ENCODE results near the gene UCK2.

Gene UCK2

GRCh38 chr1:165937829-165938228 is 110.4 kb downstream of the UCK2 start:
- DNase-seq (ENCODE audit: low read depth in 2 of 2): no peak

DNA sequence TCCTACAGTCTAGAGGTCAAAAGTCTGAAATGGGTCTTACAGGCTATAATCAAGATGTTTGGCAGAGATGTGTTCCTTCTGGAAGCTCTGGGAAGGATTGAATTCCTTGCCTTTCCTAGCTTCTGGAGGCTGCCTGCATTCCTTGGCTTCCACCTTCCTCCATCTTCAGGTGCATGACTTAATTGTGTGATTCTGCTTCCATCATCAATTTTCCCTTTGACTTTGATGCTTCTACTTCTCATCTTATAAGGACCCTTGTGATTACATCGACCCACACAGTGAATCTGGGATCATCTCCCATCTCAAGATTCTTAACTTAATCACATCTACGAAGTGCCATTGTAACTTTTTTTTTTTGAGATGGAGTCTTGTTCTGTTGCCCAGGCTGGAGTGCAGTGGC is 111.4 kb downstream of the UCK2 start:
- no peak for DNase-seq (ENCODE audit: low read depth in 2 of 2)

DNA sequence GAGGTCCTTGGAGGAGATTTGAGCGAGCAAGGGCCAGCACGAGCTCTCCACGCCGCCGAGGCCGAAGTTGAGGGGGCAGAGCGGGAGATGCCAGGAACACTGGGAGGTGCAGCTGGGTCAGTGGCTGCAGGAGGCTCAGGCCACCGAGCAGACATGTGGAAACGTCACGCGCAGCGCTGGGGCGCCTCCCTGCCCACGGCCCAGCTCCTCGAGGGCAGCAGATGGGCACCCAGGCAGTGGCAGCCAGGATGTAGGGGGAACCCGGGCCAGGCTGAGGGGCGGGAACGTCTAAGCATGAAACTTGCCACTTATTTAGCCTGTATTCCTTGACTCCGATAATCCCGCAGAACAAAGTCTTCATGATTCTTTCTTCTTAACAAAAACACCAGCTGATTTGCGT is 114.1 kb downstream of the UCK2 start:
- no peak for DNase-seq (ENCODE audit: low read depth in 2 of 2)

GRCh38 chr1:165942062-165942461 is 114.6 kb downstream of the UCK2 start:
- no peak for DNase-seq (ENCODE audit: low read depth in 2 of 2)

DNA sequence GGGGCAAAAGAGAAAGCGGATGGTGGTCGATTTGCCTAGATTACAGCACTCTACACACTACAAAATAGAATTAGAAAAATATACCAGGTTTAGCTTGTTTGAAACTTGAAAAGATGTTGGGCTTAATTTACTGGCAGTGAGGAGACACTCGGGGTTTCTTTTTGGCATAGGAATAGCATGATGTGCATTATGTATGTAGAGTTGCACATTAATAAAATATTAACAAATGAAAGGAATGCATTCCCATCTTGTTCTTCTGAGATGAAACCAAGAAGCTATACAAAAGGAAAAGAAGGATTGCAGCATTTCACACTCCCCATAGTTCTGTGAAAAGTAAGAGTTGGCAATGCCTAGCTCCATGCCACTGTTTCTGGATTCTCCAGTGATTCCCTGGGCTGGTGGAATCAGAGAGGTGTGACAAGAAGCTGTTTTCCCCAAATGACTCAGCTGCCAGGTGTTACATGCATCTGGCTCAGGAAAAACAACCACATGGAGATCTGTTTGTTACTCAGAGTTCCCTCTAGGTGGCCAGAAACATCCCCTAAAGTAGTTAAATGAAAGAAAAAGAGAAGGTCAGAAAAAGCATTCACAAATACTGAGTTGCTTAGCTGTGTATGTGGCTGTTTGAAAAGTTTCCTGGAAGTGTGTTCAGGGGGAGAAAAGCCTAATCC is 115.6 kb downstream of the UCK2 start:
- DNase-seq (ENCODE audit: low read depth in 2 of 2): no peak

DNA sequence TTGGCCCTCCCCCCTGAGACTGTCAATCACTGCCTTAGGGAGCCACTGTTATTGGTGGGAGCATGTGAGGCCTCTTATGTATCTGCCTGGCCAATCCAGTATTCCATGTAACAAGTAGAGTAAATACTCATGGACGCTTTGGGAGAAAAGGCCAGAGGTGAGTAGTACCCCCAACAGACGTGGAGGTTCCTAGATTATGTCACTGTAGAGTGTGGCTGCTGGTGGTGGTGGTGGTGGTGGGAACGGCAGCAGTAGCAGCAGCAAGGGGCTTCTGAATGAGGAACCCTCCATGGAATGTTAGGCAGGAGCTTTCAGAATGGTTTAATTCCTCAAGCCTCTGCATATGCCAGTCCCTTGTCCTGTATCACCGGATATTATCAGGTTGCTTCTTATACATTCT is 118.5 kb downstream of the UCK2 start:
- no peak for DNase-seq (ENCODE audit: low read depth in 2 of 2)

DNA sequence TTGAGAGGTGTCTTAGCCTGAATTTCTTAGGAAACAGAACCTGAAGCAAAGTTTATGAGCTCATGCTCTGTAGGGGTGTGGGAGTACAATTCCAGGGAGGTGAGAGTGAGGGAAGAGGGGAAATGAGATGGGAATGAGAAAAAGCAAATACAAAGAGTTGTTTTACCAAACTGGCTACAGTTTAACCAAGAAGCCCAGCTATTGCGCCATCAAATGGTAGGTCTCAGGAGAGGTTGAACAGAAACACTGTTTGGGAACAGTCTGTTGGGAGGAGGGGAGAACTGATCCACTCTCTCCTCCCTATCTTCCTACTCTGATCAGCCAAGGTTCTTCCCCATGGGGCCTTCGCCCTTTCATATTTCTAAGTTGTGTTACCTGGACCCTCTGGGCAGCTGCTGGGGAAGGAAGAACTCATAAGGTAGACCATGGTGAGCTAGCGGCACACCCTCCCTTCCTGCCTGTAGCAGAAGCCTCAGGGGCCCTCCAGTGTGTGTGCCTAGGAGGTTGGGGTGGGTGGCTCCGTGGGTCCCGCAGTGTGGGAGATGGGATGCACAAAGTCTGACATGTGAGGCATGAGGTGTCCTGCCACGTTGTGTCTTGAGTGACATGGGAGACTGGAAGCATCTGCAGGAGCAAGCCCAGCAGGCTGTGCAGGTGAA is 120.5 kb downstream of the UCK2 start:
- DNase-seq (ENCODE audit: low read depth in 2 of 2): no peak

GRCh38 chr1:165949335-165950130 is 122.1 kb downstream of the UCK2 start:
- DNase-seq (ENCODE audit: low read depth in 2 of 2): no peak

DNA sequence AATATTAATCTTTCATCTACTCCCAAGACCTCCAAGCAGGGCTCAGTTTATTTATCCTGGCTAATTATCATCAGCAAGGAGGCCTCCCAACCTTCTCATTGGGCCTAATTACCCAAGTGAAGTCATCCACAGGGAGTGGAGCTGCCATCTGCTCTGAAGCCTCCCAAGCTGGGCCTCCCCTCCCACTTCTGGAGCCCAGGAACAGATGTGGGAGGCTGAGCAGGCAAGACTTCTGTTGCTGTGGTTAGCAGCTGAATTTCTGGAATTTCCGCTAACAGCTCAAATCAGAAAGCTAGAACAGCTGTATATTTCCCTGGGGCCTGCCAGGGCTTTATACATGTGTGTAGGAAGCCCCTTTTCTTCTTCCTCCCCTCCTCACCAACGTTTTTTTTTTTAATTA is 127.5 kb downstream of the UCK2 start:
- no peak for DNase-seq (ENCODE audit: low read depth in 2 of 2)

DNA sequence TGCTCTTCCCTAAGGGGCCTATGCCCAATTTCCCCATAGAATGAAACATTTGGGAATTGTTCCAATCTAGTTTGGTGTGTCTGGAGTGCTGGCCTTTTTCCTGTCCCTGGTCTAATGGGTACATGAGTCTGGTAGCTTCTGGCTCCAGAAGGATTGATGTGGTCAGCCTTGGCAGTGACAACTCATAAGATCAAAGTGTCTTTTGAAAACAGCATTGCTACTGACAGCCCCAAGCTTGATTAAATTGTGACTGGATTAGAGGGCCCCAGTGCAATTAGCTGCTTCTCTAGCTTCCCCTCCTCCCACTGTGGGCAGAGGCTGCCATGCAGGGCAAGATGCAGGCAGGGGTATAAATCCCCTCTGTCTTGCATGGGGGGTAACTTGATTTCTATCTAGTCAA is 130.9 kb downstream of the UCK2 start:
- no peak for DNase-seq (ENCODE audit: low read depth in 2 of 2)

- DNase-seq (ENCODE audit: low read depth in 2 of 2): no peak
Measured at GRCh38 chr1:165960136-165960535, 132.7 kb downstream of the UCK2 start.

DNA sequence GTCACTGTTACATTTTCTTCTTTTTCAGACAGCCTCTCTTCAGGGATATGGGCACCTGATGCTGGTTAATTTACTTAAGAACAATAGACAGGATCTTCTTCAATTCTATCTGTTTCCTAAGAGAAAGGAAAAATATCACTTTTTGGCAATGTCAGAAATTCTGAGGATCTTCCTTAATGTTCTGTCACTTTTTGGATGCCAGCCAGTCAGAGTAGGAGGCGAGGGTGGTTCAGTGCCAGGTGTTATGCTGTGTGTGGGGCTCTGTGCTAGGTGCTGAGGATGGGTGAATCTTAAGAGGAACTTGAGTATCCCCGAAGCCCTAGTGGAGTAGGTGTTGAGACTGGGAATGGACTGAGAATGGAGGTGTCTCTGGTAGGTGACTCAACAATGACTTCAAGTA is 133.5 kb downstream of the UCK2 start:
- no peak for DNase-seq (ENCODE audit: low read depth in 2 of 2)

All from stimulated activated CD8-positive, alpha-beta memory T cell treated with anti-CD3 and anti-CD28 coated beads, Interleukin-15, amount 100 ng/mL, for 4 hours (primary cell).